Neural crest cell (in vitro differentiated cells): ENCODE results near the gene TNRC18. TPM values are rescaled to one million over a fixed set of nuclear protein-coding genes. Genes with fewer than 3 reads are reported as not detected.
"Not testable (repeated sequence)": the region's sequence is repeated elsewhere in the genome, so short reads cannot be mapped to it uniquely, and the experiment has no call there.

Experiments
- DNase-seq: peaks from one replicate; pipeline ENCODE4 v3.0.0; 2021; ENCODE audit warnings: low read depth, mixed read lengths, low spot score
- H3K27ac Mint-ChIP-seq: one replicate; pipeline ENCODE4 v1.8.0; 2021; ENCODE audit warnings: mild to moderate bottlenecking, mixed read lengths; ENCODE audit not compliant: unreplicated experiment
- H3K27me3 Mint-ChIP-seq: 2 replicates; pipeline ENCODE4 v1.8.0; 2021; ENCODE audit warnings: low read depth, mild to moderate bottlenecking, mixed read lengths
- H3K36me3 Mint-ChIP-seq: 2 replicates; pipeline ENCODE4 v1.8.0; 2021; ENCODE audit warnings: low read depth, mild to moderate bottlenecking, mixed read lengths
- H3K4me1 Mint-ChIP-seq: 2 replicates; pipeline ENCODE4 v1.8.0; 2021; ENCODE audit warnings: mixed read lengths
- H3K4me3 Mint-ChIP-seq: one replicate; pipeline ENCODE4 v1.8.0; 2021; ENCODE audit warnings: mild to moderate bottlenecking, mixed read lengths
- H3K9me3 Mint-ChIP-seq: 2 replicates; pipeline ENCODE4 v1.8.0; 2021; ENCODE audit warnings: mixed read lengths
- CTCF ChIP-seq: fragments of 200-600 bp; sonication (generic); conservative IDR thresholded peaks from 2 replicates; pipeline ENCODE4 v1.5.0; 2021; ENCODE audit warnings: antibody characterized with exemption, mild to moderate bottlenecking
- total RNA-seq: library from RNA; stranded (reverse); gene quantifications from 2 replicates; pipeline ENCODE4 v1.2.1, GENCODE V29; 2021

The TNRC18 gene
- total RNA-seq, 1 donor from 2014 or later: 69.8 TPM

DNA sequence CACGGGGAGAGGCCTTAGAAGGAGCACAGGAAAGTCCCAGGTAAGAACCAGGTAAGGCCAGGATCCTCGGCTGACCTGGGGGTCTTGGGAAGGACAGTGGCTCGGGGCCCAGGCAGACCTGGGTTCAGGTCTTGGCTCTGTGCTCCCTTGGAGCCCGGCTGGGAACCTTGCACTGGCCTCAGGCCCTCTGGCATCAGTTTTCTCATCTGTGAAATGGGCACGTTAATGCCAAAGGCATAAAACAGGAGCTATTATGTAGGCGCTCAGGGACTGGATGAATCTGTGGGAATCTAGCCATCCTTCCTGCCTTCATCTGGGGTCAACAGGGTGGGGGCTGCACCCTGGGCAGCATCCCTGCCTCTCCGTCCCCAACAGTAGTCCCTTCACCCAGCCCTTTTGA, 149.2 kb downstream of the TNRC18 start:
- no peaks in the 10 kb centered on the region for H3K9me3 Mint-ChIP-seq
- no peaks in the 10 kb centered on the region for H3K4me1 Mint-ChIP-seq
- TF ChIP-seq CTCF: no peak
- no peak overlapping the region for H3K4me3 Mint-ChIP-seq
- no peak overlapping the region for H3K27ac Mint-ChIP-seq
- no peaks in the 10 kb centered on the region for H3K27me3 Mint-ChIP-seq
- H3K36me3 Mint-ChIP-seq: no peaks in the 10 kb centered on the region
- DNase-seq: no peak

DNA sequence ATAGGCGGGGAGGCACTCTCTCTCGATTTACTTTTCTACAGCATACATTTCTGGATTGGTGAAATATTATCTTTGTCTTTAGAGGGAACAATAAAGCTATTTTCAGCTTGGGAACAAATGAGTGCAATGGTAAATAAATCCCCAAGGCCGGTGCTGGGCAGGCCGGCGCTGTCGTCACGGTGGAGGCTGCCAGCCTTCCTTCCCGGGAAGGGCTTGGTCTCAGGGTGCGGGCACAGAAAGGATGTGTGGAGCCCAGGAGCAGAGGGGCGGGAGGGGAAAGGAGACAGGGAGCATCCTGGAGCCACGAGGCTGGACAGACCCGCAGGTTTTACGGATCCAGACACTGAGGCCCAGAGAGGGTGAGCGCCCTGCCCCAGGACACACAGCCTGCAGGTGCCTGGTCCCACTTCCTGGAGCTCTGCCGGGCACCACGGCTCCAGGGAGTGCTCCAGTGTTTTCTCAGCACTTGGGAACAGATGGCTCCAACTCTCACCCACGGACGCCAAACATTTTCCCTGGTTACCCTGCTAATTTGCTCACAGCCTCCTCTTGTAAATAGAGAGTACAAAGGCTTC, 149.7 kb downstream of the TNRC18 start:
- not testable (repeated sequence) for H3K9me3 Mint-ChIP-seq, DNase-seq, H3K4me3 Mint-ChIP-seq, H3K27me3 Mint-ChIP-seq, H3K27ac Mint-ChIP-seq, H3K4me1 Mint-ChIP-seq, H3K36me3 Mint-ChIP-seq

DNA sequence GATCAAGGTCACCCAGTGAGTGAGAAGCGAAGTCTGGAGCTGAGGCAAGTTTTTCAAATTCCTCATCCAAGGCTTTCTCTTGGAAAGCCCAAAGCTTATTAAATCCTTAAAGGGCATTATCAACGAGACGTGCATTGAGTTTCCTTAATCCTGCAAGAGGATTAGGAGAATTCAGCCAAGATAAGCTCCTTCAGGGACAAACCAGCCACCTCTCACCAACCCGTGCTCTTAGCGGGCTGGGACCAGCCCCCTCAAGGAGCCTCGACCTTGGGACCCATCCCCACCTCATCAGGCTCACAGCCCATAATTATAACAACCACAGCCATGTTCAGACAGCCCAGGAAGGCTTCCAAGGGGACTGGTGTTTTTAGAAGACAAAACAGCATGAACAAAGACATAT, 152.8 kb downstream of the TNRC18 start:
- no peak overlapping the region for H3K4me3 Mint-ChIP-seq
- DNase-seq: no peak
- no peaks in the 10 kb centered on the region for H3K27me3 Mint-ChIP-seq
- peaks cover 7% of the 10 kb centered on the region for H3K4me1 Mint-ChIP-seq
- H3K36me3 Mint-ChIP-seq: no peaks in the 10 kb centered on the region
- H3K9me3 Mint-ChIP-seq: no peaks in the 10 kb centered on the region
- H3K27ac Mint-ChIP-seq: peak overlapping the region; percentile 75
- no peak for TF ChIP-seq CTCF

GRCh38 chr7:5269992-5270657, 153.5 kb downstream of the TNRC18 start:
- not testable (repeated sequence) for H3K9me3 Mint-ChIP-seq, DNase-seq, H3K4me3 Mint-ChIP-seq, H3K27ac Mint-ChIP-seq, H3K27me3 Mint-ChIP-seq, H3K36me3 Mint-ChIP-seq
- peaks cover 11% of the 10 kb centered on the region for H3K4me1 Mint-ChIP-seq

- not testable (repeated sequence) for H3K9me3 Mint-ChIP-seq, H3K36me3 Mint-ChIP-seq, DNase-seq, H3K27ac Mint-ChIP-seq, H3K4me3 Mint-ChIP-seq, H3K27me3 Mint-ChIP-seq
- peaks cover 13% of the 10 kb centered on the region for H3K4me1 Mint-ChIP-seq
Measured at GRCh38 chr7:5267829-5268228, 155.8 kb downstream of the TNRC18 start.

GRCh38 chr7:5266191-5267028, 157.2 kb downstream of the TNRC18 start:
- Mint-ChIP-seq H3K4me3 (no peak overlapping the region), H3K36me3 (no peaks in the 10 kb centered on the region), H3K27me3 (no peaks in the 10 kb centered on the region), H3K9me3 (no peaks in the 10 kb centered on the region), H3K4me1 (peaks cover 14% of the 10 kb centered on the region), H3K27ac (no peak overlapping the region)
- no peak for TF ChIP-seq CTCF
- no peak for DNase-seq
